ENCODE measurements around the gene MAGI2. TPM values are rescaled to one million over a fixed set of nuclear protein-coding genes. Genes with fewer than 3 reads are reported as not detected.

The MAGI2 gene
- polyA plus RNA-seq, 3 donors = 0.03 to 0.11 TPM; not detected in 1

GRCh38 chr7:78398576-78398975 is 1054.9 kb downstream of the MAGI2 start:
- peaks cover 0 to 7% of the 10 kb centered on the region in 2 donors for H3K9me3 ChIP-seq (replicated peaks in 1 of 2; ENCODE audit: control insufficient read depth in 1 of 2, insufficient read depth in 1 of 2, low read length in 2 of 2)
- H3K4me1 ChIP-seq (ENCODE audit: control insufficient read depth in 1 of 2, insufficient read depth in 2 of 2, low read length in 2 of 2) = no peaks in the 10 kb centered on the region
- Mint-ChIP-seq H3K36me3 (no peaks in the 10 kb centered on the region), H3K4me1 (no peaks in the 10 kb centered on the region), H3K4me3 (no peak overlapping the region), H3K27ac (no peak overlapping the region), H3K9me3 (peaks cover 0 to 14% (median 3%) of the 10 kb centered on the region in 7 donors), H3K27me3 (ENCODE audit: low read depth in 3 of 3) (peaks cover 0 to 1% (median 1%) of the 10 kb centered on the region in 3 donors)
- H3K27ac ChIP-seq (ENCODE audit: low read depth in 1 of 2, low read length in 2 of 2) = no peak overlapping the region
- no peak overlapping the region for H3K4me2 ChIP-seq (replicated peaks; ENCODE audit: extremely low read depth, low read length, poor library complexity, severe bottlenecking)
- intact Hi-C loops (cut with micrococcal nuclease) = no loop called here
- H3K36me3 ChIP-seq (replicated peaks in 1 of 2; ENCODE audit: control insufficient read depth in 1 of 2, insufficient read depth in 2 of 2, low read length in 2 of 2) = no peaks in the 10 kb centered on the region
- TF ChIP-seq, protein P1, sequence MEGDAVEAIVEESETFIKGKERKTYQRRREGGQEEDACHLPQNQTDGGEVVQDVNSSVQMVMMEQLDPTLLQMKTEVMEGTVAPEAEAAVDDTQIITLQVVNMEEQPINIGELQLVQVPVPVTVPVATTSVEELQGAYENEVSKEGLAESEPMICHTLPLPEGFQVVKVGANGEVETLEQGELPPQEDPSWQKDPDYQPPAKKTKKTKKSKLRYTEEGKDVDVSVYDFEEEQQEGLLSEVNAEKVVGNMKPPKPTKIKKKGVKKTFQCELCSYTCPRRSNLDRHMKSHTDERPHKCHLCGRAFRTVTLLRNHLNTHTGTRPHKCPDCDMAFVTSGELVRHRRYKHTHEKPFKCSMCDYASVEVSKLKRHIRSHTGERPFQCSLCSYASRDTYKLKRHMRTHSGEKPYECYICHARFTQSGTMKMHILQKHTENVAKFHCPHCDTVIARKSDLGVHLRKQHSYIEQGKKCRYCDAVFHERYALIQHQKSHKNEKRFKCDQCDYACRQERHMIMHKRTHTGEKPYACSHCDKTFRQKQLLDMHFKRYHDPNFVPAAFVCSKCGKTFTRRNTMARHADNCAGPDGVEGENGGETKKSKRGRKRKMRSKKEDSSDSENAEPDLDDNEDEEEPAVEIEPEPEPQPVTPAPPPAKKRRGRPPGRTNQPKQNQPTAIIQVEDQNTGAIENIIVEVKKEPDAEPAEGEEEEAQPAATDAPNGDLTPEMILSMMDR (IDR thresholded peaks at IDR 0.05) = no peak
- H3K79me2 ChIP-seq (ENCODE audit: insufficient read depth, low read length) = no peaks in the 10 kb centered on the region
- no peaks in the 10 kb centered on the region for H4K20me1 ChIP-seq (ENCODE audit: insufficient read depth, low read length)
- no peak overlapping the region for H3K4me3 ChIP-seq (replicated peaks in 1 of 3; ENCODE audit: low read depth in 2 of 3, low read length in 3 of 3)
- 80% methylated on average over 1 of the region's 2 CpGs for WGBS (ENCODE audit: insufficient coverage)
- H2AFZ ChIP-seq (ENCODE audit: insufficient read depth, low read depth, low read length, poor library complexity, severe bottlenecking) = no peak overlapping the region
- H3K9ac ChIP-seq (ENCODE audit: insufficient read depth, low read length, poor library complexity, severe bottlenecking) = no peak overlapping the region
- no peaks in the 10 kb centered on the region for H3K27me3 ChIP-seq (ENCODE audit: control insufficient read depth in 2 of 2, insufficient read depth in 2 of 2, low read length in 2 of 2)
- no peak for DNase-seq

DNA sequence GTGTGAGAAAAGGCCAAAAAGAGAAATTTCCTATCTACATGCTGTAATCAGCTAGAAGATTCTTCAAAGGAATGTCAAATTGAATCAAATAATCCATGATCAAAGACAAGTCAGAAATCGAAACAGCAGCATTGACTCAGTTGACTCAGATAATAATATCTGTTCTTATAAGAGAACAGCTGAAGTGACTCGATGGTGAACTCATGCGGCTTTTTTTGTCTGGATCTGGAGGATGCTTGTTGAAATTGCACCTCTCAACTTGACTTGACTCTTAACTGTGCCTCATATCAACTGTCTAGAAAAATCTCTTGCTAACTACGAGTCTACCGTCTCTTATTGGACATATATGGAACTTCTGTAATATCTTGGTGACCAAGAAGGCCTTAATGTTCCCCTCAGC is 1055.4 kb downstream of the MAGI2 start:
- H3K4me1 ChIP-seq (ENCODE audit: control insufficient read depth in 1 of 2, insufficient read depth in 2 of 2, low read length in 2 of 2) = no peaks in the 10 kb centered on the region
- H3K27me3 Mint-ChIP-seq (ENCODE audit: low read depth in 3 of 3) = peaks cover 0 to 1% (median 1%) of the 10 kb centered on the region in 3 donors
- H3K9ac ChIP-seq (ENCODE audit: insufficient read depth, low read length, poor library complexity, severe bottlenecking) = no peak overlapping the region
- H3K4me3 Mint-ChIP-seq = no peak overlapping the region
- no peaks in the 10 kb centered on the region for H3K27me3 ChIP-seq (ENCODE audit: control insufficient read depth in 2 of 2, insufficient read depth in 2 of 2, low read length in 2 of 2)
- H3K79me2 ChIP-seq (ENCODE audit: insufficient read depth, low read length) = no peaks in the 10 kb centered on the region
- no peak overlapping the region for H3K4me3 ChIP-seq (replicated peaks in 1 of 3; ENCODE audit: low read depth in 2 of 3, low read length in 3 of 3)
- no peaks in the 10 kb centered on the region for H3K4me1 Mint-ChIP-seq
- H2AFZ ChIP-seq (ENCODE audit: insufficient read depth, low read depth, low read length, poor library complexity, severe bottlenecking) = no peak overlapping the region
- no CpG with 5 or more reads among the region's 5 CpGs for WGBS (ENCODE audit: insufficient coverage)
- no peak overlapping the region for H3K27ac ChIP-seq (ENCODE audit: low read depth in 1 of 2, low read length in 2 of 2)
- TF ChIP-seq, protein P1 (IDR thresholded peaks at IDR 0.05) = no peak
- no peak overlapping the region for H3K4me2 ChIP-seq (replicated peaks; ENCODE audit: extremely low read depth, low read length, poor library complexity, severe bottlenecking)
- no peaks in the 10 kb centered on the region for H3K36me3 Mint-ChIP-seq
- no peak overlapping the region for H3K27ac Mint-ChIP-seq
- H3K9me3 Mint-ChIP-seq = peaks cover 0 to 14% (median 5%) of the 10 kb centered on the region in 7 donors
- H4K20me1 ChIP-seq (ENCODE audit: insufficient read depth, low read length) = no peaks in the 10 kb centered on the region
- H3K36me3 ChIP-seq (replicated peaks in 1 of 2; ENCODE audit: control insufficient read depth in 1 of 2, insufficient read depth in 2 of 2, low read length in 2 of 2) = no peaks in the 10 kb centered on the region
- H3K9me3 ChIP-seq (replicated peaks in 1 of 2; ENCODE audit: control insufficient read depth in 1 of 2, insufficient read depth in 1 of 2, low read length in 2 of 2) = peaks cover 0 to 7% of the 10 kb centered on the region in 2 donors
- intact Hi-C loops (cut with micrococcal nuclease) = no loop called here
- no peak for DNase-seq

Measured in CD14-positive monocyte (primary cell).